BE2C (cell line): ENCODE results near the gene BRD4.

Source experiments
- DNase-seq: peaks from one replicate; pipeline ENCODE4 v3.0.0-alpha.2; 2020
- H3K27me3 ChIP-seq: fragments of 250-450 bp; sonication (Bioruptor Pico); 2 replicates; pipeline ENCODE4 v1.5.1; 2020; ENCODE audit warnings: mild to moderate bottlenecking
- H3K36me3 ChIP-seq: fragments of 250-450 bp; sonication (Bioruptor Pico); 2 replicates; pipeline ENCODE4 v1.5.1; 2020; ENCODE audit warnings: mild to moderate bottlenecking
- H3K4me1 ChIP-seq: fragments of 250-450 bp; sonication (Bioruptor Pico); 2 replicates; pipeline ENCODE4 v1.5.1; 2020
- H3K4me3 ChIP-seq: 2 replicates; pipeline ENCODE4 v1.5.1; 2011; ENCODE audit warnings: low read depth, low read length
- H3K9me3 ChIP-seq: fragments of 250-450 bp; sonication (Bioruptor Pico); 2 replicates; pipeline ENCODE4 v1.5.1; 2020
- TF ChIP-seq, protein P1 (sequence below): IDR thresholded peaks from 2 replicates; pipeline ENCODE4 v1.5.1; 2012; ENCODE audit warnings: mild to moderate bottlenecking, low read depth, low read length

The BRD4 gene

GRCh38 chr19:15256708-15257331, 75.5 kb downstream of the BRD4 start:
- Histone ChIP-seq H3K9me3 (no peaks in the 10 kb centered on the region), H3K4me1 (no peaks in the 10 kb centered on the region), H3K36me3 (peaks cover 94% of the 10 kb centered on the region), H3K27me3 (no peaks in the 10 kb centered on the region), H3K4me3 (no peak overlapping the region)
- TF ChIP-seq, protein P1, sequence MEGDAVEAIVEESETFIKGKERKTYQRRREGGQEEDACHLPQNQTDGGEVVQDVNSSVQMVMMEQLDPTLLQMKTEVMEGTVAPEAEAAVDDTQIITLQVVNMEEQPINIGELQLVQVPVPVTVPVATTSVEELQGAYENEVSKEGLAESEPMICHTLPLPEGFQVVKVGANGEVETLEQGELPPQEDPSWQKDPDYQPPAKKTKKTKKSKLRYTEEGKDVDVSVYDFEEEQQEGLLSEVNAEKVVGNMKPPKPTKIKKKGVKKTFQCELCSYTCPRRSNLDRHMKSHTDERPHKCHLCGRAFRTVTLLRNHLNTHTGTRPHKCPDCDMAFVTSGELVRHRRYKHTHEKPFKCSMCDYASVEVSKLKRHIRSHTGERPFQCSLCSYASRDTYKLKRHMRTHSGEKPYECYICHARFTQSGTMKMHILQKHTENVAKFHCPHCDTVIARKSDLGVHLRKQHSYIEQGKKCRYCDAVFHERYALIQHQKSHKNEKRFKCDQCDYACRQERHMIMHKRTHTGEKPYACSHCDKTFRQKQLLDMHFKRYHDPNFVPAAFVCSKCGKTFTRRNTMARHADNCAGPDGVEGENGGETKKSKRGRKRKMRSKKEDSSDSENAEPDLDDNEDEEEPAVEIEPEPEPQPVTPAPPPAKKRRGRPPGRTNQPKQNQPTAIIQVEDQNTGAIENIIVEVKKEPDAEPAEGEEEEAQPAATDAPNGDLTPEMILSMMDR, result no peak
- no peak for DNase-seq

GRCh38 chr19:15255359-15255990, 76.9 kb downstream of the BRD4 start:
- Histone ChIP-seq H3K9me3 (no peaks in the 10 kb centered on the region), H3K27me3 (no peaks in the 10 kb centered on the region), H3K36me3 (peaks cover 95% of the 10 kb centered on the region), H3K4me3 (no peak overlapping the region), H3K4me1 (no peaks in the 10 kb centered on the region)
- no peak for DNase-seq
- TF ChIP-seq, protein P1, result no peak

DNA sequence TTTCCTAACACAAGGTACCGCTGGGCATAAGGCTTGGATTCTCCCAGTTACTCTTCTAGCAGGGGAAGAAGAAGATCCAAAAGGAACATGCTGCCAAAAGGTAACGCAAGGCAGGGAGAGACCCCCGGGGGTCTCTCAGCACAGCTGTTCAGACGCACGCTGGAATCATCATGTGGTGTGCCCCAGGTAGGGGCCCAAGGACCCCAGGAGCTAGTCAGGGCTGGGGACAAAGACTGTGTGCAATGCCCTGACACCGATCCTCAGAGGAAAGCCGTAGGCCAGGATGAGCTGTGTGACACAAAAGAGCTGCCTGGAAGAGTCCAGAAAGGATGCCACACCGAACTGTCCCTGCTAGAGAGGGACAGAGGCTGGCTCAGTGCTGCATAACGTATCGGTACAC, 77.8 kb downstream of the BRD4 start:
- TF ChIP-seq, protein P1, result no peak
- H3K4me3 ChIP-seq, result no peak overlapping the region
- H3K27me3 ChIP-seq, result no peaks in the 10 kb centered on the region
- peaks cover 91% of the 10 kb centered on the region for H3K36me3 ChIP-seq
- H3K4me1 ChIP-seq, result no peaks in the 10 kb centered on the region
- H3K9me3 ChIP-seq, result no peaks in the 10 kb centered on the region
- no peak for DNase-seq

GRCh38 chr19:15253513-15253912, 78.8 kb downstream of the BRD4 start:
- H3K36me3 ChIP-seq, result peaks cover 91% of the 10 kb centered on the region
- no peaks in the 10 kb centered on the region for H3K27me3 ChIP-seq
- no peaks in the 10 kb centered on the region for H3K9me3 ChIP-seq
- TF ChIP-seq, protein P1, result no peak
- H3K4me1 ChIP-seq, result no peaks in the 10 kb centered on the region
- DNase-seq, result peak; percentile 51
- no peak overlapping the region for H3K4me3 ChIP-seq

- peaks cover 91% of the 10 kb centered on the region for H3K36me3 ChIP-seq
- no peak overlapping the region for H3K4me3 ChIP-seq
- DNase-seq, result no peak
- no peaks in the 10 kb centered on the region for H3K9me3 ChIP-seq
- TF ChIP-seq, protein P1, result no peak
- no peaks in the 10 kb centered on the region for H3K4me1 ChIP-seq
- H3K27me3 ChIP-seq, result no peaks in the 10 kb centered on the region
These were observed 79.3 kb downstream of the BRD4 start for GRCh38 chr19:15253061-15253460.

- H3K4me3 ChIP-seq, result no peak overlapping the region
- H3K36me3 ChIP-seq, result peaks cover 91% of the 10 kb centered on the region
- H3K4me1 ChIP-seq, result no peaks in the 10 kb centered on the region
- H3K9me3 ChIP-seq, result no peaks in the 10 kb centered on the region
- DNase-seq, result no peak
- TF ChIP-seq, protein P1, result peak; percentile 55
- H3K27me3 ChIP-seq, result no peaks in the 10 kb centered on the region
These were observed 79.8 kb downstream of the BRD4 start for GRCh38 chr19:15252398-15253018.
